Panc1 (cell line): ENCODE results near the gene AK2. TPM values are rescaled to one million over a fixed set of nuclear protein-coding genes. Genes with fewer than 3 reads are reported as not detected.
"Not testable (repeated sequence)": the region's sequence is repeated elsewhere in the genome, so short reads cannot be mapped to it uniquely, and the experiment has no call there.

Experiments
- ATAC-seq: fragments of 200-7000 bp; cut with Tn5 transposase; 2 replicates; pipeline ENCODE4 v1.9.1; 2020; ENCODE audit warnings: mild to moderate bottlenecking, moderate library complexity
- BruUV-seq: library from RNA; stranded (reverse); fragments of 400-500 nt; replicated peaks from 2 replicates; lab custom pipeline; 2021; lab: Mats Ljungman, UMichigan
- CTCF ChIA-PET: fragments of 300-600 bp; sonication (Branson Sonifier 250); formaldehyde crosslinking; loops from one replicate; lab custom pipeline; 2022; ENCODE audit warnings: antibody characterized with exemption; lab: Charles Lee
- POLR2A ChIA-PET: fragments of 300-600 bp; sonication (Branson Sonifier 250); formaldehyde crosslinking; loops from one replicate; lab custom pipeline; 2022; ENCODE audit warnings: antibody characterized with exemption; lab: Charles Lee
- DNase-seq: peaks from one replicate; pipeline ENCODE4 v3.0.0-alpha.2; 2010; ENCODE audit warnings: low read depth, low spot score
- H3K27ac ChIP-seq: 2 replicates; pipeline ENCODE4 v1.5.1; 2011; ENCODE audit warnings: mild to moderate bottlenecking, low read length, inconsistent platforms
- H3K27me3 ChIP-seq: fragments of 200-500 bp; sonication (Bioruptor generic); 2 replicates; pipeline ENCODE4 v1.6.0; 2014; ENCODE audit warnings: low read length, inconsistent platforms; ENCODE audit not compliant: control insufficient read depth, insufficient read depth
- H3K36me3 ChIP-seq: fragments of 200-500 bp; sonication (Bioruptor generic); 2 replicates; pipeline ENCODE4 v1.5.1; 2014; ENCODE audit warnings: inconsistent platforms, mild to moderate bottlenecking, low read length, moderate library complexity; ENCODE audit not compliant: control insufficient read depth, insufficient read depth
- H3K4me1 ChIP-seq: 2 replicates; pipeline ENCODE4 v1.5.1; 2011; ENCODE audit warnings: inconsistent platforms, mild to moderate bottlenecking, low read length, moderate library complexity; ENCODE audit not compliant: control insufficient read depth, insufficient read depth
- H3K4me3 ChIP-seq, 2 experiments: 2 replicates each; pipeline ENCODE4 v1.5.1; 2011 to 2012; ENCODE audit warnings: low read depth in 2 of 2, low read length in 2 of 2, mild to moderate bottlenecking in 2 of 2, inconsistent platforms in 1 of 2, moderate library complexity in 1 of 2
- H3K9me3 ChIP-seq: fragments of 200-500 bp; sonication (Bioruptor generic); 2 replicates; pipeline ENCODE4 v1.5.1; 2014; ENCODE audit warnings: low read depth, mild to moderate bottlenecking, inconsistent platforms, low read length, moderate library complexity; ENCODE audit not compliant: control insufficient read depth, insufficient read depth
- CTCF ChIP-seq: fragments of 450-650 bp; IDR thresholded peaks from 2 replicates; pipeline ENCODE4 v1.5.1; 2017; ENCODE audit warnings: mild to moderate bottlenecking
- POLR2AphosphoS5 ChIP-seq: IDR thresholded peaks from 2 replicates; pipeline ENCODE4 v1.6.1; 2012; ENCODE audit warnings: mild to moderate bottlenecking, low read depth, low read length, moderate library complexity
- REST ChIP-seq, 2 experiments: IDR thresholded peaks; 2 replicates each; pipeline ENCODE4 v1.6.1; 2011 to 2012; ENCODE audit warnings: low read depth in 2 of 2, control low read depth in 1 of 2, low read length in 1 of 2, mild to moderate bottlenecking in 1 of 2, moderate library complexity in 1 of 2; ENCODE audit not compliant: insufficient read depth in 1 of 2
- SIN3A ChIP-seq: IDR thresholded peaks from 2 replicates; pipeline ENCODE4 v1.6.1; 2012; ENCODE audit warnings: low read depth, mild to moderate bottlenecking, low read length, moderate library complexity, borderline replicate concordance; ENCODE audit not compliant: insufficient read depth
- TCF7L2 ChIP-seq: IDR thresholded peaks from 2 replicates; pipeline ENCODE4 v1.6.1; 2011; ENCODE audit warnings: mild to moderate bottlenecking, low read depth, low read length, inconsistent platforms
- in situ Hi-C: cut with HindIII; loops from 2 replicates; pipeline ENCODE4 v1.10.0; 2016; ENCODE audit warnings: low sequenced_read_pairs, low pct_unique_long_range_greater_than_20kb
- intact Hi-C: fragments of 100-400 bp; cut with micrococcal nuclease; formaldehyde crosslinking; loops from one replicate; pipeline ENCODE4 v1.10.0; 2022; ENCODE audit not compliant: unreplicated experiment
- total RNA-seq: library from RNA; stranded (reverse); gene quantifications from one replicate; pipeline ENCODE4 v1.2.1, GENCODE V29; 2021; ENCODE audit not compliant: unreplicated experiment

The AK2 gene
- total RNA-seq, 1 experiment from 2014 or later: 213 TPM

DNA sequence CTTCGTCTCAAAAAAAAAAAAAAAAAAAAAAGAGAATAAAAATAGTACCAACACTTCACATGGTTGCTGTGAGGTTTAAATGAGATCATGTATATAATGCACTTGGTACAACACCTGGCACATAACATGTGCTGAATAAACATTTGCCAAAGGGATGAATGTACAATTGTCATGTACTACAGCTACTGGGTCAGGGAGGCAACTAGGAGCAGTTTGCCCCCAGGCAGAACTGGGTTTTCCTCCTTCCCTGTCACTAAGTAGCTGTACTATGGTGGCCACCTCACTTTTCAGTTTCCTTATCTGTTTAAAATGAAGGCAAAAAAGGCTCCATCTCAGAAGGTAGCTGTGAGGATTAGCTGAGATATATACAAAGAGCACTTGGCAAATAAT lies 11.5 kb downstream of the AK2 start:
- CTCF ChIA-PET: interaction anchor here (0.6 kb wide), 1 partner anchor 95 kb away, joined by 4 read pairs; no protein-coding TSS in a partner anchor
- POLR2A ChIA-PET: interaction anchor here (1.2 kb wide), 1 partner anchor 10 kb away, joined by 6 read pairs; no protein-coding TSS in a partner anchor
- TF ChIP-seq TCF7L2: no peak
- intact Hi-C loops: no loop called here
- ATAC-seq: peak; percentile 45; the same call in 1 of the 2 replicates
- BruUV-seq: no TSS peak
- no peak for DNase-seq
- no peak overlapping the region for H3K27ac ChIP-seq
- H3K27me3 ChIP-seq: no peaks in the 10 kb centered on the region
- no peaks in the 10 kb centered on the region for H3K9me3 ChIP-seq
- H3K36me3 ChIP-seq: peaks cover 14% of the 10 kb centered on the region
- in situ Hi-C loops: no loop called here
- no peaks in the 10 kb centered on the region for H3K4me1 ChIP-seq
- no peak overlapping the region for H3K4me3 ChIP-seq

DNA sequence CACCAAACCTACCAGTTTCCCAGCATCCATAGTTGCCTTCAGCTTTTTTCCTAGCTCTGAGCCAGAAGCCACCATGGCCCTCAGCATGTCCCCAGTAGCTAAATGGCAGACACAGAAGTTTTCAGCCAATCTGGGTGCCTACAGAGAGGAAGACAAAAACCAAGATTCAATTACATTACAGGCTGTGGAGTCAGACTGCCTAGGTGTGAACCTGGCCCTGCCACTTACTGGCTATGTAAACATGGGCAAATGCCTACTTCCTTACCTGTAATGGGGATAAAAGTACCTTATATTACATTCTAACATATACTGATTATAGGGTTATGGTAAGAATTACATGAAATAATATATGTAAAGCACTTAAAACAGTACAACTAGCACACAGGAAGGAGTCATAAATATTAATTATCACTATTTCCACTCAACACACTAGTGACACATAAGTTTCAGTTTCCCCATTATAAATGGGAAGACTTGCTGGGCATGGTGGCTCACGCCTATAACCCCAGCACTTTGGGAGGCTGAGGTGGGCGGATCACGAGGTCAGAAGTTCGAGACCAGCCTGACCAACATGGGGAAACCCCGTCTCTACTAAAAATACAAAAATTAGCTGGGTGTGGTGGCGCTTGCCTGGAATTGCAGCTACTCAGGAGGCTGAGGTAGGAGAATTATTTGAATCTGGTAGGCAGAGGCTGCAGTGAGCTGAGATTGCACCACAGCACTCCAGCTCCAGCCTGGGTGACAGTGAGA lies 12.1 kb downstream of the AK2 start:
- H3K4me1 ChIP-seq, H3K9me3 ChIP-seq, DNase-seq, H3K4me3 ChIP-seq, H3K27ac ChIP-seq, intact Hi-C loops, BruUV-seq, ATAC-seq, in situ Hi-C loops, H3K27me3 ChIP-seq: not testable (repeated sequence)
- ChIA-PET CTCF (interaction anchor here (0.6 kb wide), 1 partner anchor 94 kb away, joined by 4 read pairs; no protein-coding TSS in a partner anchor), POLR2A (interaction anchor here (1.2 kb wide), 1 partner anchor 9 kb away, joined by 6 read pairs; no protein-coding TSS in a partner anchor)
- peaks cover 20% of the 10 kb centered on the region for H3K36me3 ChIP-seq

GRCh38 chr1:33022650-33023200 lies 14.0 kb downstream of the AK2 start:
- POLR2A ChIA-PET: no interaction called here
- no peak overlapping the region for H3K4me3 ChIP-seq
- intact Hi-C loops: no loop called here
- peaks cover 29% of the 10 kb centered on the region for H3K36me3 ChIP-seq
- BruUV-seq: no TSS peak
- H3K9me3 ChIP-seq: no peaks in the 10 kb centered on the region
- CTCF ChIA-PET: no interaction called here
- H3K27me3 ChIP-seq: no peaks in the 10 kb centered on the region
- no peak for DNase-seq
- TF ChIP-seq CTCF: no peak
- no peaks in the 10 kb centered on the region for H3K4me1 ChIP-seq
- ATAC-seq: no peak
- in situ Hi-C loops: no loop called here
- H3K27ac ChIP-seq: no peak overlapping the region

DNA sequence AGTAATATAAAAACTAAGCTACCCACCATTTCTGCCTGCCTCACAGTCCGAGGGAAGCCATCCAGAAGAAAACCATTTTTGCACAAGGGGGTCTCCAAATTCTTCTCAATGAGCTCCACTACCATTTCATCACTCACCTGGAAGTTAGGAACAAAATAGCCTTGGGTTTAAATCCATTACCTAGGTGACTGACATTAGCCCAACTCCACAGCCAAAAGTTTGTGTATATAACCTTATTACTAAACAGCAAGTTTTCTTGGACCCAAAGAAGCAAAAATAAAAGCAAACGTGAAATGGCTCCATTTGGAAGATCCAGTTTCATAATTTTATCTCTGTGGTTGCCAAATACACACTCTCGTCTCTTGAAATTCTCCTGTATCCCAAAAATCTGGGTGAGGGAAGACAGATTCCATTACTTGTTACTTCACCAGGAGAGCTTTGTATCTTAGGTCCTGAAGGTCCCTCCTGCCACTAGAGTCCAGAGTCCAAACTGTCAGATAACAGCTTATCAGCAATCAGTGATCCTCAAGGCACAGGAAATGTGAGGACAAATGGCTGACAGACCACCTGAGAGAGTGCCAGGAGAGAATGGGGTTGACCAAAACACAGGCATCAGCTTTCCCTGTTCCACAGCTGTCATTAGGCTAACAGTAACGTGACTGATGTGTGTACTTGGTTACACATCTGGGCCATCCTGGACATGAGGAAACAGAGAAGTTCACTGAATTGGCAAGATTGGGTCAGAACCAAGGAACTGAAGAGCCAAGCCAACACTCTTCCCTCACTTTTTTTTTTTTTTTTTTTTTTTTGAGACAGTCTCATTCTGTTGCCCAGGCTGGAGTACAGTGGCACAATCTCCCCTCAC lies 14.9 kb downstream of the AK2 start:
- H3K27me3 ChIP-seq: no peaks in the 10 kb centered on the region
- no peak overlapping the region for H3K4me3 ChIP-seq
- no peak for DNase-seq
- H3K36me3 ChIP-seq: peaks cover 29% of the 10 kb centered on the region
- TF ChIP-seq CTCF (no peak), TCF7L2 (no peak), SIN3A (no peak), POLR2AphosphoS5 (no peak), REST (IDR thresholded peaks at IDR 0.05; ENCODE audit: insufficient read depth in 1 of 2, low read depth in 2 of 2, low read length in 1 of 2) (no peak)
- TSS peak; percentile 34 for BruUV-seq
- ChIA-PET CTCF (no interaction called here), POLR2A (interaction anchor here (0.7 kb wide), 1 partner anchor 24 kb away, joined by 9 read pairs; no protein-coding TSS in a partner anchor)
- no peak for ATAC-seq
- in situ Hi-C loops (no loop called here), intact Hi-C loops (no loop called here)
- H3K9me3 ChIP-seq: no peaks in the 10 kb centered on the region
- no peaks in the 10 kb centered on the region for H3K4me1 ChIP-seq
- H3K27ac ChIP-seq: no peak overlapping the region
